HepG2 (cell line): ENCODE results near the gene NIFK. TPM values are rescaled to one million over a fixed set of nuclear protein-coding genes. Genes with fewer than 3 reads are reported as not detected.

ENCODE experiments used
- BORCS8-MEF2B ChIP-seq: sonication (generic); formaldehyde crosslinking; IDR thresholded peaks from 2 replicates; pipeline ENCODE4 v1.8.0; 2022; ENCODE audit warnings: mild to moderate bottlenecking, missing genetic modification reagents
- DR1 ChIP-seq: sonication (generic); formaldehyde crosslinking; IDR thresholded peaks from 2 replicates; pipeline ENCODE4 v1.8.0; 2021; ENCODE audit warnings: mild to moderate bottlenecking, missing genetic modification reagents, inconsistent platforms
- FOSL1 ChIP-seq: sonication (generic); formaldehyde crosslinking; IDR thresholded peaks from 2 replicates; pipeline ENCODE4 v1.9.0; 2021; ENCODE audit warnings: missing genetic modification reagents, borderline replicate concordance
- MTF2 ChIP-seq: sonication (generic); formaldehyde crosslinking; IDR thresholded peaks from 2 replicates; pipeline ENCODE4 v1.5.0; 2020; ENCODE audit warnings: missing genetic modification reagents, borderline replicate concordance
- RARA ChIP-seq: IDR thresholded peaks from 2 replicates; pipeline ENCODE4 v1.6.1; 2016; ENCODE audit warnings: missing genetic modification reagents, missing compliant biosample characterization
- SCMH1 ChIP-seq: sonication (generic); formaldehyde crosslinking; IDR thresholded peaks from 2 replicates; pipeline ENCODE4 v1.9.0; 2021; ENCODE audit warnings: missing genetic modification reagents, mild to moderate bottlenecking, borderline replicate concordance
- ZMYM4 ChIP-seq: sonication (generic); formaldehyde crosslinking; IDR thresholded peaks from 2 replicates; pipeline ENCODE4 v1.8.1; 2023; ENCODE audit warnings: mild to moderate bottlenecking, missing genetic modification reagents
- ZNF225 ChIP-seq: sonication (generic); formaldehyde crosslinking; IDR thresholded peaks from 2 replicates; pipeline ENCODE4 v1.4.0; 2020; ENCODE audit warnings: mild to moderate bottlenecking, missing genetic modification reagents
- ZNF577 ChIP-seq: sonication (generic); formaldehyde crosslinking; IDR thresholded peaks from 2 replicates; pipeline ENCODE4 v1.4.0; 2020; ENCODE audit warnings: mild to moderate bottlenecking, low read depth, missing genetic modification reagents, borderline replicate concordance
- ZNF747 ChIP-seq: sonication (generic); formaldehyde crosslinking; IDR thresholded peaks from 2 replicates; pipeline ENCODE4 v1.8.1; 2023; ENCODE audit warnings: missing genetic modification reagents, mild to moderate bottlenecking, borderline replicate concordance
- ZSCAN12 ChIP-seq: sonication (generic); formaldehyde crosslinking; IDR thresholded peaks from 2 replicates; pipeline ENCODE4 v1.9.0; 2021; ENCODE audit warnings: mild to moderate bottlenecking, missing genetic modification reagents
- polyA plus RNA-seq, 8 experiments: library from polyadenylated mRNA; depleted of rRNA in 3 of 8; stranded (reverse) in 7 of 8; unstranded in 1 of 8; fragments of >200 nt; fragmentation: Illumina TruSeq in 4 of 8; extraction: Trizol in 4 of 8; gene quantifications; 2 replicates each; pipeline versions ENCODE4 v1.2.1 to v1.2.3, GENCODE V29; 2011 to 2016; ENCODE audit warnings: low read depth in 4 of 8, missing spikeins in 1 of 8, mixed read lengths in 1 of 8; ENCODE audit not compliant: insufficient read depth in 1 of 8
- total RNA-seq, 5 experiments: library from RNA; depleted of rRNA; stranded (reverse); fragments of >200 nt; fragmentation: Illumina TruSeq; extraction: Trizol; gene quantifications; 2 replicates each; pipeline ENCODE4 v1.2.3, GENCODE V29; 2016; ENCODE audit warnings: low read depth in 1 of 5
- TF ChIP-seq, protein P1 (sequence below): sonication (generic); formaldehyde crosslinking; IDR thresholded peaks from 2 replicates; pipeline ENCODE4 v1.4.0; 2020; ENCODE audit warnings: missing genetic modification reagents
- TF ChIP-seq, protein P2 (sequence below): sonication (generic); formaldehyde crosslinking; conservative IDR thresholded peaks from 2 replicates; pipeline ENCODE4 v1.8.0; 2022; ENCODE audit warnings: low read depth, missing genetic modification reagents
- TF ChIP-seq, protein P3 (sequence below): sonication (generic); formaldehyde crosslinking; IDR thresholded peaks from 2 replicates; pipeline ENCODE4 v1.4.0; 2020; ENCODE audit warnings: missing genetic modification reagents
- TF ChIP-seq, protein P4 (sequence below): sonication (generic); formaldehyde crosslinking; IDR thresholded peaks from 2 replicates; pipeline ENCODE4 v1.9.0; 2021; ENCODE audit warnings: missing genetic modification reagents, borderline replicate concordance
- TF ChIP-seq, protein P5 (sequence below): IDR thresholded peaks from 2 replicates; pipeline ENCODE4 v1.6.1; 2016

Gene NIFK
- total and polyA plus RNA-seq, 2 of the 13 experiments (the other 11 are each of a cell fraction or from before 2014, with no cell fraction given): 19.6 to 105 TPM

DNA sequence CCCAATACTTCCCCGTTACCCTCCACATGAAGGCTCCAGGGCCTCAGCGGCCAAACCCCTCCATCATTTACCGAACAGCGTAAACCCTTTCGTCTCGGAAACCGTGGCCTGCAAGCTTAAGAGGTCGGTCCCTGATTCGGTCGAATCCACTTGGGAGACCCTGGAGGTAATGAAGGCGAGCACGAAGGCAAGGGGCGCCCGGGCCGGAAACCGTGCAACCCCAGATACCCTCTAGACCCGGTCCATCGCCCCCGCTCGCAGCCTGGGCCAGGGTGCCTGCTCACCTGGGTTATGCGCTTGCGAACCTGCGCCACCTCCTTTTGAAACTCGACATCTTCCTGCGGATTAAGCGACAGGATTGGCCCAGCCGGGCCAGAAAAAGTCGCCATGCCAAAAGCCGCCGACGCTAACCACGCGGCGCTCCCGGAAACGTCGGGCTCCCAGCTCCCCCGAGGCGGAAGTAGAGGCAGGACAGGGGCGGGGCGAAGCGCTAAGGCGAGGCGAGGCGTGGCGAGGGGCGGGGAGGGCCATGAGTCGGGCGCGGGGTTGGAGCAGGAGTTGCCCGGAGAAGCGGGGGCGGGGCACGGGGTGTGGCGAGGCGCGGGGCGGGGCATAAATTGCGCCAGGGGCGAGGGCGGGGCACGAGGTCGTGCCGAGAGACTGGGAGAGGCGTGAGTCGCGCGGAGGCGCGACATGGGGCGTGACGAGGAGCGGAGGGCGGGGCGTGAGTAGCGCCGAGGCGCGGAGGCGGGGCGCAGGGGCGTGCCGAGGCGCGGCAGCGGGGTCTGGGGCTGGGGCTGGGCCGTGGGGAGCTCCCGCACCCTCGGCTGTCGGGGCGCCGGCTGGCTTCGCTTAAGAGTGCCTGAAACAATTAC, at the start of gene NIFK (continued):
- TF ChIP-seq, protein P1, sequence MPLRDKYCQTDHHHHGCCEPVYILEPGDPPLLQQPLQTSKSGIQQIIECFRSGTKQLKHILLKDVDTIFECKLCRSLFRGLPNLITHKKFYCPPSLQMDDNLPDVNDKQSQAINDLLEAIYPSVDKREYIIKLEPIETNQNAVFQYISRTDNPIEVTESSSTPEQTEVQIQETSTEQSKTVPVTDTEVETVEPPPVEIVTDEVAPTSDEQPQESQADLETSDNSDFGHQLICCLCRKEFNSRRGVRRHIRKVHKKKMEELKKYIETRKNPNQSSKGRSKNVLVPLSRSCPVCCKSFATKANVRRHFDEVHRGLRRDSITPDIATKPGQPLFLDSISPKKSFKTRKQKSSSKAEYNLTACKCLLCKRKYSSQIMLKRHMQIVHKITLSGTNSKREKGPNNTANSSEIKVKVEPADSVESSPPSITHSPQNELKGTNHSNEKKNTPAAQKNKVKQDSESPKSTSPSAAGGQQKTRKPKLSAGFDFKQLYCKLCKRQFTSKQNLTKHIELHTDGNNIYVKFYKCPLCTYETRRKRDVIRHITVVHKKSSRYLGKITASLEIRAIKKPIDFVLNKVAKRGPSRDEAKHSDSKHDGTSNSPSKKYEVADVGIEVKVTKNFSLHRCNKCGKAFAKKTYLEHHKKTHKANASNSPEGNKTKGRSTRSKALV (CRISPR knock-in tag): no peak
- TF ChIP-seq, protein P2, sequence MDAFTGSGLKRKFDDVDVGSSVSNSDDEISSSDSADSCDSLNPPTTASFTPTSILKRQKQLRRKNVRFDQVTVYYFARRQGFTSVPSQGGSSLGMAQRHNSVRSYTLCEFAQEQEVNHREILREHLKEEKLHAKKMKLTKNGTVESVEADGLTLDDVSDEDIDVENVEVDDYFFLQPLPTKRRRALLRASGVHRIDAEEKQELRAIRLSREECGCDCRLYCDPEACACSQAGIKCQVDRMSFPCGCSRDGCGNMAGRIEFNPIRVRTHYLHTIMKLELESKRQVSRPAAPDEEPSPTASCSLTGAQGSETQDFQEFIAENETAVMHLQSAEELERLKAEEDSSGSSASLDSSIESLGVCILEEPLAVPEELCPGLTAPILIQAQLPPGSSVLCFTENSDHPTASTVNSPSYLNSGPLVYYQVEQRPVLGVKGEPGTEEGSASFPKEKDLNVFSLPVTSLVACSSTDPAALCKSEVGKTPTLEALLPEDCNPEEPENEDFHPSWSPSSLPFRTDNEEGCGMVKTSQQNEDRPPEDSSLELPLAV: 0 out of 2 replicates have a peak, but pooled peaks have one; percentile 26
- TF ChIP-seq ZSCAN12 (CRISPR knock-in tag) (0 out of 2 replicates have a peak, but pooled peaks have one; percentile 69), MTF2 (CRISPR knock-in tag) (peak; percentile 86), RARA (CRISPR knock-in tag) (0 out of 2 replicates have a peak, but pooled peaks have one; percentile 5), ZNF747 (CRISPR knock-in tag) (no peak; the same call in 1 of the 2 replicates), ZMYM4 (CRISPR knock-in tag) (peak; percentile 93), ZNF225 (CRISPR knock-in tag) (peak; percentile 93), BORCS8-MEF2B (CRISPR knock-in tag) (peak; percentile 76; the same call in 1 of the 2 replicates), FOSL1 (CRISPR knock-in tag) (peak; percentile 38; the same call in 1 of the 2 replicates), ZNF577 (CRISPR knock-in tag) (0 out of 2 replicates have a peak, but pooled peaks have one; percentile 41), SCMH1 (CRISPR knock-in tag) (no peak), DR1 (peak; percentile 96)
- TF ChIP-seq, protein P3, sequence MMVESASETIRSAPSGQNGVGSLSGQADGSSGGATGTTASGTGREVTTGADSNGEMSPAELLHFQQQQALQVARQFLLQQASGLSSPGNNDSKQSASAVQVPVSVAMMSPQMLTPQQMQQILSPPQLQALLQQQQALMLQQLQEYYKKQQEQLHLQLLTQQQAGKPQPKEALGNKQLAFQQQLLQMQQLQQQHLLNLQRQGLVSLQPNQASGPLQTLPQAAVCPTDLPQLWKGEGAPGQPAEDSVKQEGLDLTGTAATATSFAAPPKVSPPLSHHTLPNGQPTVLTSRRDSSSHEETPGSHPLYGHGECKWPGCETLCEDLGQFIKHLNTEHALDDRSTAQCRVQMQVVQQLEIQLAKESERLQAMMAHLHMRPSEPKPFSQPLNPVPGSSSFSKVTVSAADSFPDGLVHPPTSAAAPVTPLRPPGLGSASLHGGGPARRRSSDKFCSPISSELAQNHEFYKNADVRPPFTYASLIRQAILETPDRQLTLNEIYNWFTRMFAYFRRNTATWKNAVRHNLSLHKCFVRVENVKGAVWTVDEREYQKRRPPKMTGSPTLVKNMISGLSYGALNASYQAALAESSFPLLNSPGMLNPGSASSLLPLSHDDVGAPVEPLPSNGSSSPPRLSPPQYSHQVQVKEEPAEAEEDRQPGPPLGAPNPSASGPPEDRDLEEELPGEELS (CRISPR knock-in tag): peak; percentile 67; the same call in 1 of the 2 replicates
- TF ChIP-seq, protein P4, sequence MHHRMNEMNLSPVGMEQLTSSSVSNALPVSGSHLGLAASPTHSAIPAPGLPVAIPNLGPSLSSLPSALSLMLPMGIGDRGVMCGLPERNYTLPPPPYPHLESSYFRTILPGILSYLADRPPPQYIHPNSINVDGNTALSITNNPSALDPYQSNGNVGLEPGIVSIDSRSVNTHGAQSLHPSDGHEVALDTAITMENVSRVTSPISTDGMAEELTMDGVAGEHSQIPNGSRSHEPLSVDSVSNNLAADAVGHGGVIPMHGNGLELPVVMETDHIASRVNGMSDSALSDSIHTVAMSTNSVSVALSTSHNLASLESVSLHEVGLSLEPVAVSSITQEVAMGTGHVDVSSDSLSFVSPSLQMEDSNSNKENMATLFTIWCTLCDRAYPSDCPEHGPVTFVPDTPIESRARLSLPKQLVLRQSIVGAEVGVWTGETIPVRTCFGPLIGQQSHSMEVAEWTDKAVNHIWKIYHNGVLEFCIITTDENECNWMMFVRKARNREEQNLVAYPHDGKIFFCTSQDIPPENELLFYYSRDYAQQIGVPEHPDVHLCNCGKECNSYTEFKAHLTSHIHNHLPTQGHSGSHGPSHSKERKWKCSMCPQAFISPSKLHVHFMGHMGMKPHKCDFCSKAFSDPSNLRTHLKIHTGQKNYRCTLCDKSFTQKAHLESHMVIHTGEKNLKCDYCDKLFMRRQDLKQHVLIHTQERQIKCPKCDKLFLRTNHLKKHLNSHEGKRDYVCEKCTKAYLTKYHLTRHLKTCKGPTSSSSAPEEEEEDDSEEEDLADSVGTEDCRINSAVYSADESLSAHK (CRISPR knock-in tag): no peak
- TF ChIP-seq, protein P5, sequence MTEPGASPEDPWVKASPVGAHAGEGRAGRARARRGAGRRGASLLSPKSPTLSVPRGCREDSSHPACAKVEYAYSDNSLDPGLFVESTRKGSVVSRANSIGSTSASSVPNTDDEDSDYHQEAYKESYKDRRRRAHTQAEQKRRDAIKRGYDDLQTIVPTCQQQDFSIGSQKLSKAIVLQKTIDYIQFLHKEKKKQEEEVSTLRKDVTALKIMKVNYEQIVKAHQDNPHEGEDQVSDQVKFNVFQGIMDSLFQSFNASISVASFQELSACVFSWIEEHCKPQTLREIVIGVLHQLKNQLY (CRISPR knock-in tag): no peak
